ENCODE results near the gene FAM174A. TPM values are rescaled to one million over a fixed set of nuclear protein-coding genes. Genes with fewer than 3 reads are reported as not detected.

FAM174A gene
- total RNA-seq, 2 experiments from 2014 or later: 5.4 to 6.2 TPM

DNA sequence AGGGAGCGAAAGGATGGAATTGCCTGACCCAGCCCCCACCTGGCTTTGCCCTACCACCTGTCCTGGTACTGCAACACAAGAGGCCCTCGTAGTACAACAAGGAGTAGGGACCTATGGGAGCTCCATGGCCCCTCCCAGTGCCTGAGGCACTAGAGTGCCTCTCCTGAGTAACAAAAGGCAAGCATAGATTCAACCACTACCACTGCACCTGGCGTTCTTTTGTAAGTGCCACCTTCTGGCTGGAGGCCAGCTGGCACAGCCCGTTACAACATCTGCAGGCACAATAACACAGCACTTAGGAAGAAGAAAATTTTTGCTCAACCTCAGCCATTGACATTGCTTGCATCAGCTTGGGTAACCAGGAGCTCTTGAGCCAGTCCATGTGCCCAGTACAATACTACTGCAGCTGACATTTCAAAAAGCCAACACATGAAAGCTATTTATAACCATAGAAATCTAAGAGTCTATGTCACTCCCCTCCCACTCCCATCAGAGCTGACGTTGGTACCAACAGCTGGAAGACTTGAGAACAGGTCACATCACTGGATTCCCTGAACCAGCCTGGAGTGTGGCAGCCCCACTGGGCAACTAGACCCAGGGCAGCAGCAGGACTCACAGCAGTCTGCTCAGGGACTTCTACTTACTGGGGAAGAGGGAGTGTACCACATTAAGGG is 17.7 kb upstream of the FAM174A start:
- peaks cover 6% of the 10 kb centered on the region for H3K27me3 Mint-ChIP-seq
- intact Hi-C loops (cut with DNase I, micrococcal nuclease): no loop called here
- H3K4me1 Mint-ChIP-seq (ENCODE audit: low read depth): no peaks in the 10 kb centered on the region

DNA sequence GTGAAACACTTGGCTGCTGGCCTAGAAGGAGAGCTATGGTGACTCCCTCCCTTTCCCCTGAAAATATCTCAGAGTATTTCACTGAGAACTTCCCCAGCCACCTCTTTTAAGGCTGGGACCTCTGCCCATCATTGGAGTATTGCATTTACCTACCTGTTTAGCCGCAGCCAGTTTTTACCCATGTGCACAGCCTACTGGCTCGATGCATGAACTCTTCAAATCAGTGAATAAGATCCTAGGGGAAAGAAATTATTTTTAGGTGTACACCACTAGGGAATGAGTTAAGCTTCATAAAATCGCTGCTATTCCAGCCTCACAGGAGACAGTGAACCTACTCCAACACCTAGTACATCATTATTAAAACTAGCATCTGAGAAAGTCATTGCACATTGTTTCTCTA is 16.8 kb upstream of the FAM174A start:
- Histone ChIP-seq H3K27me3 (ENCODE audit: control insufficient read depth in 1 of 2, insufficient read depth in 2 of 2, low read length in 2 of 2) (peaks cover 0 to 4% of the 10 kb centered on the region in 2 experiments), H3K9me3 (ENCODE audit: control insufficient read depth in 1 of 2, insufficient read depth in 1 of 2, low read length in 2 of 2) (peaks cover 7 to 23% of the 10 kb centered on the region in 2 experiments), H3K4me1 (ENCODE audit: insufficient read depth, low read length) (no peaks in the 10 kb centered on the region), H3K4me3 (ENCODE audit: low read length) (no peak overlapping the region), H3K36me3 (ENCODE audit: insufficient read depth, low read length) (no peaks in the 10 kb centered on the region), H3K27ac (ENCODE audit: low read depth in 1 of 2, low read length in 2 of 2) (no peak overlapping the region)
- Mint-ChIP-seq H3K27me3 (peaks cover 10% of the 10 kb centered on the region), H3K9me3 (peaks cover 11% of the 10 kb centered on the region), H3K4me3 (no peak overlapping the region), H3K27ac (no peak overlapping the region), H3K4me1 (ENCODE audit: low read depth) (no peaks in the 10 kb centered on the region), H3K36me3 (ENCODE audit: low read depth) (peaks cover 12% of the 10 kb centered on the region)
- ATAC-seq (ENCODE audit: poor library complexity): no peak
- DNase-seq: no peak
- intact Hi-C loops (cut with DNase I, micrococcal nuclease): no loop called here
- no peak for TF ChIP-seq CTCF (IDR thresholded peaks at IDR 0.05)
- POLR2A ChIA-PET: no interaction called here
- CTCF ChIA-PET: no interaction called here

More for the DNA sequence above, 17.7 kb upstream of the FAM174A start:
- H3K4me3 ChIP-seq (ENCODE audit: low read length): no peak overlapping the region
- Mint-ChIP-seq H3K27ac (no peak overlapping the region), H3K36me3 (ENCODE audit: low read depth) (peaks cover 12% of the 10 kb centered on the region), H3K9me3 (peaks cover 10% of the 10 kb centered on the region), H3K4me3 (no peak overlapping the region)
- ChIA-PET CTCF (no interaction called here), POLR2A (interaction anchor here (0.9 kb wide), 1 partner anchor 114 kb away, joined by 3 read pairs; no protein-coding TSS in a partner anchor)
- TF ChIP-seq CTCF (IDR thresholded peaks at IDR 0.05): no peak
- H3K4me1 ChIP-seq (ENCODE audit: insufficient read depth, low read length): no peaks in the 10 kb centered on the region
- H3K9me3 ChIP-seq (ENCODE audit: control insufficient read depth in 1 of 2, insufficient read depth in 1 of 2, low read length in 2 of 2): peaks cover 7 to 23% of the 10 kb centered on the region in 2 experiments
- H3K27me3 ChIP-seq (ENCODE audit: control insufficient read depth in 1 of 2, insufficient read depth in 2 of 2, low read length in 2 of 2): peaks cover 0 to 4% of the 10 kb centered on the region in 2 experiments
- DNase-seq (no peak), ATAC-seq (ENCODE audit: poor library complexity) (no peak)
- no peak overlapping the region for H3K27ac ChIP-seq (ENCODE audit: low read depth in 1 of 2, low read length in 2 of 2)
- no peaks in the 10 kb centered on the region for H3K36me3 ChIP-seq (ENCODE audit: insufficient read depth, low read length)

DNA sequence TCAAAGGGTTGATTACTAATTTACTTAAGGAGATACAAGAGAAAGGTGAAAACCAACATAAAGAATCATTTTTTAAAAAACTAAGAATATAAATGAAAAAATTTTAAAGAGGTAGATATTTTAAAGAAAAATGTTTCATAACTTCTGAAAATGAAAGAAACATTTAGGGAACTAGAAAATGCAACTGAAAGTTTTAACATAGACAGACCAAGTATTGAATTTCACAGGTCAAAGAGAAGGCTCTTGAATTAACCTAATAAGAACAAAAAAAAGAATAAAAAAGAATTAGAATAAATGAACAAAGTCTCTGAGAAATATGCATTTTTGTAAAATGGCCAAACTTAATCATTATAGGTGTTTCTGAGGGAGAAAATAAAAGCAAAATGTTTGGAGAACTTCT is 16.1 kb upstream of the FAM174A start:
- ATAC-seq (ENCODE audit: poor library complexity): no peak
- no peak for TF ChIP-seq CTCF (IDR thresholded peaks at IDR 0.05)
- Mint-ChIP-seq H3K27ac (no peak overlapping the region), H3K36me3 (ENCODE audit: low read depth) (peaks cover 12% of the 10 kb centered on the region), H3K27me3 (peaks cover 10% of the 10 kb centered on the region), H3K9me3 (peaks cover 13% of the 10 kb centered on the region), H3K4me3 (no peak overlapping the region), H3K4me1 (ENCODE audit: low read depth) (no peaks in the 10 kb centered on the region)
- Histone ChIP-seq H3K9me3 (ENCODE audit: control insufficient read depth in 1 of 2, insufficient read depth in 1 of 2, low read length in 2 of 2) (peaks cover 7 to 23% of the 10 kb centered on the region in 2 experiments), H3K4me1 (ENCODE audit: insufficient read depth, low read length) (no peaks in the 10 kb centered on the region), H3K27ac (ENCODE audit: low read depth in 1 of 2, low read length in 2 of 2) (no peak overlapping the region), H3K27me3 (ENCODE audit: control insufficient read depth in 1 of 2, insufficient read depth in 2 of 2, low read length in 2 of 2) (peaks cover 0 to 4% of the 10 kb centered on the region in 2 experiments), H3K4me3 (ENCODE audit: low read length) (no peak overlapping the region), H3K36me3 (ENCODE audit: insufficient read depth, low read length) (no peaks in the 10 kb centered on the region)
- ChIA-PET POLR2A (no interaction called here), CTCF (no interaction called here)
- intact Hi-C loops (cut with DNase I, micrococcal nuclease): no loop called here
- no peak for DNase-seq
